Activated T-helper 1 cell treated with anti-CD3 and anti-CD28 coated beads, Interleukin-2, amount 50 U/mL, for 16 hours (primary cell): Measurements from ENCODE around the gene NAGS.
"Not testable (repeated sequence)": the region's sequence is repeated elsewhere in the genome, so short reads cannot be mapped to it uniquely, and the experiment has no call there.

ENCODE experiments used
- DNase-seq, 2 donors: peaks; one replicate each; pipeline ENCODE4 v3.0.0-alpha.2; 2020; ENCODE audit warnings: low read depth in 1 of 2, low spot score in 1 of 2

NAGS gene

DNA sequence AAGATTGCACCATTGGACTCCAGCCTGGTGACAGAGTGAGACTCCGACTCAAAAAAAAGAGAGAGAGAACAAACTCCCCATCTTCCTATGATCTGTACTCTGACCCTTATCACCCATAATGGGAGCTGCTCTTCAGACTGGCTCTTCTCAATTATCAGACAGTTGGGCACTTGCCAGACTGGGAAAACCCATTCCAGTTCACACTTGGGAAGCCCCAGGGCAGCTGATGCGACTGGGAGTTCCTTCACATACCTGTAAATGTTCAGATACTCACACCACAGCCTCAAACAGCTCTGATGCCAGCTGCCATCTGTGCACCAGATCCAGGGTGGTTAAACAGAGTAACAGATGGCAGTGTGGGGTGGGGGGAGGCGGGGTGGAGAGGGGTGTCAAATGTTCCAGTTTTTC lies 34.2 kb downstream of the NAGS start:
- DNase-seq = no peak

DNA sequence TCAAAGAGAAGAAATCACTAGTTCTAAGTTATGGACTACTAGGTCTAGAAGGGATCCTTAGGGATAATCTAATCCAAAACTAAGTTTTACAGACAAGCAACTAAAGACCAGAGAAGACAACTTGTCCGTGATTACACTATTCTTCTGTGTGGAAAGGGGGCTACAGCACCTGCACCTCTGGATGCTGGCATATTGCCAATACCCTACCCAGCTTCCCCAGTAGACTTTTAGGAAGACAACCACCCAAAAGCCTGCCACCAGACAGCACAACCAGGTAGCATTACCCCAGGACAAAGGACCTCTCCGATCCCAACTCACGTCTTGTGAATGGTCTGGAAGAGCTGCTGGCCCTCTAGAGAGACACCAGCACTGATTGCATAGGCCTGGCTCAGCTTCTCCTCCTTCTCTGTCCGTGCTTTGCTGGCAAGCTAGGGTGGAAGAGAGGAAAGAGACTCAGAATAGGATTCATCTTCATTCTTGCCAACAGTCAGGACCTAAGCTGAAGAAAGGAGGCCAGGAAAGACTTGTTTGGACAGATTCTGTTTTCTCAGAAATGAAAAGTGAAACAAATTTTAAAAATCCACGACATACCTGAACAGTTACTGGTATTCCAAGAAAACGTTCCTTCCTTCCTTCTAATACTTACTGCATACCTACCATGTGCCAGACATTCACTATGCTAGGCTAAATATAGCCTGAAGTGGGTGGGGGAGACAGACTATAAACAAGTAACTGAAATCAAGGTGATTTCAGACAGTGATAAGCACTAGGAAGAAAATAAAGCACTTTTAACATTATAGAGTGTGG lies 35.6 kb downstream of the NAGS start:
- no peak for DNase-seq

DNA sequence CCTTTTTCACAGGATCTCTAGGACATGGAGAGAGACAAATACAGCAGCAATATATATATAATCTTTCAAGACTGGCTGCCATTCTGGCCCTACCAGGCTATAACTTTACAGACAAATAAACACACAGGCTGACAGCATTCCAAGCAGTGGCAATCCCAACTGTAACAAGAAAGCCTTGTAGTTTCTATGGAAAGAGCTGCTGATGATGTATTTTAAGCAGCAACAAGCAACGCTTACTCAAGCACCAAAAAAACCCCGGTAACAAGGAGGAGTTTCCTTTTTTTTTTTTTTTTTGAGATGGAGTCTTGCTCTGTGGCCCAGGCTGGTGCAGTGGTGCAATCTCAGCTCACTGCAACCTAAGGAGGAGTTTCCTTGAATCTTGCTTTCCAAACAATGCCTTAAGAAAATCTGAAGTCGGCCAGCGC lies 38.9 kb downstream of the NAGS start:
- no peak for DNase-seq

DNA sequence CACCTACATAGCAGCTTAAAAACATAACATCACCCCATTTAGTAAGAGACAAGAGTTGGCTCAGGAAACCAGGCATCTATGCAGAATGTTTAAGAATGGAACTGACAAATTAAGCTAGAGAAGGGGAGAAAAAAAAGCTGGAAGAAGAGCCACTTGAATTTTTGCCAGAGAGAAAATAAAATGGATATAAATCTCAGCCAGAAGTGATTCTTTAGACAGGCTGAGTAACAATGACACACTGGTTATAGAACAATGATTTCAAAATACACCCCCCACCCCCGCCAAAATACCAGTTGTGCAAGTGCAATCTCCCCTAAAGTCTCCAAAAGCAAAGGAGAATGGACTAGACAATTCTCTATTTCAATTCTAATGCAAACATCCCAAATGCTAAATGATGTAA lies 39.6 kb downstream of the NAGS start:
- DNase-seq = no peak

DNA sequence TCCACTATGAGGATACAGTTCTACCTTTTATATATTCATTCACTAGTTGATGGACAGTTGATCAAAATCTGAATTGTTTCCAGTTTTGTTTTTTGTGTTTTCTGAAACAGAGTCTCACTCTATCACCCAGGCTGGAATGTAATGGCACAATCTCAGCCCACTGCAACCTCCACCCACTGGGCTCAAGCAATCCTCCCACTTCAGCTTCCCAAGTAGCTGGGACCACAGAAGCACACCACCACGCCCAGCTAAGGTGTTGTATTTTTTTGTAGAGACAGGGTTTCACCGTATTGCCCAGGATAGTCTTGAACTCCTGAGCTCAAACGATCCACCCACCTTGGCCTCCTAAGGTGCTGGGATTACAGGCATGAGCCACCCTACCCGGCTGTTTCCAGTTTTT lies 41.1 kb downstream of the NAGS start:
- no peak for DNase-seq

DNA sequence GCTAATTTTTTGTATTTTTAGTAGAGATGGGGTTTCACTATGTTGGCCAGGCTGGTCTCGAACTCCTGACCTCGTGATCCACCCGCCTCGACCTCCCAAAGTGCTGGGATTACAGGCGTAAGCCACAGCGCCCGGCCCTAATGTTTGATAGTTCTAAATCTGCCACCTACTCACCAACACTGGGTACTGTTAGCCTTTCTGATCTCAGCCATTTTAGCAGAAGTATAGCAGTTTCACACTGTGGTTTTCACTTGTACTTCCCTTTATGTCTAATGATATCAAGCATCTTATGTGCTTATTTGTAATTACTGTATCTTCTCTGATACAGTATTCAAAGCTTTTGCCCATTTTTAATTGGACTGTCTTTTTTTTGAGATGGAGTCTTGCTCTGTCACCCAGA lies 42.5 kb downstream of the NAGS start:
- not testable (repeated sequence) for DNase-seq

DNA sequence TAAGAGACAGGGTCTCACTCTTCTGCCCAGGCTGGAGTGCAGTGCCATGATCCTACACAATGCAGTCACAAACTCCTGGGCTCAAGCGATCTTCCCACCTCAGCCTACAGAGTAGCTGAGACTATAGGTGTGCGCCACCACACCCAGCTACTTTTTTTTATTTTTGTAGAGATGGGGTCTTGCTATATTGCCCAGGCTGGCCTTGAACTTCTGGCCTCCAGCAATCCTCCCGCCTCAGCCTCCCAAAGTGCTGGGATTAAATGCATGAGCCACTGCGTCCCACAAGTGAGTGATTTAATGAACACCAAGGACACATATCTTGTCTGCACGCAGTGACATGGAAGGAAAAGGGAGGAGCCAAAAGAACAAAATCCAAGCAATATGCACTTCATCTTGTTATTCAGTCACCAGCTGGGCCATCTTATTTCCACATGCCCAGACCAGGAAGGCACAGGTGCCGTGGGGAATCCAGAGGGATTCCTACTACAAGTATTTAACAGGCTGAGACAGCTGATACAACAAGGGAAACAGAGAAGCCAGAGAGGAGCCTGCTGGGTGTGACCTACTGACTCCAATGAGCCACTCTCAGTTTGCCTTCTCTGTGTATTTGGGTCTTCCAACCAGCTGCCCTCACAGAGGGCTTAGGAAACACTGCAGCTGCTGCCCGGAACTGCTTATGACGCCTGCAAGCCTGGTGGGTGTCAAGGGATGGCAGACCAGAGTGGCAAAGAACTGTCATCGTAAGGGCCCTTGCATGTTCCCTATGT lies 45.1 kb downstream of the NAGS start:
- no peak for DNase-seq

DNA sequence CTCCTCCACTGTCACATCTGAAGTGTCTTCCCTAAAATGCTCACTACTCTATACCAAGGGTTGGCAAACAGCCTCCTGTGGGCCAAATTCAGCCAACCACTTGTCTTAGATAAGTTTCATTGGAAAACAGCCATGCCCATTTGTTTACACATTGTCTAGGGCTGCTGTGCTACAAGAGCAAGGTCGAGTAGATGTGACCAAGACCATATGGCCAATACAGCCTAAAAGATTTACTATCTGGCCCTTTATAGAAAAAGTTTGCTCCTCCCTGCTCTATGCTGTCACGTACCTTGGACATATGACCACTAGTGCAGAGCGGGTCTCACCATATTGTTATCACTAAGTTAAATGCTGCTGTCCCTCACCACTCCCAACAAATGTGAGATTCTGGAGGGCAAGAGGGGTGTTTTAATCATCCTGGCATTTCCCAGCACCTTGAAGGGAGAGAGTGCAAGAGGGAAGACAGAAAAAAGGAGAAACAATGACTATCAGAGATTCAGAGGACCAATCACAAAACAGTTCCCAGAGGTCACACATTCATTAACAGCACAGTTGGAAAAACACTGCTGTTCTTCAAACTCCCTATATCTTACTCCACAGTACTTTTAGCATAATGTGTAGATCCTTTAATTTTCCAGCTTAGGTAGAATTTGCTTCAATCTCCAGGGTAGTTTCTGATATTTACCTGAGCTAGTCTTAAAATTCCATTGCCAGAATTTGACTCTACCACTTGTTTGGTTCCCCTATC lies 48.9 kb downstream of the NAGS start:
- DNase-seq = no peak
